H1 (cell line): ENCODE results near the gene KRTAP19-5. TPM values are rescaled to one million over a fixed set of nuclear protein-coding genes. Genes with fewer than 3 reads are reported as not detected.

Source experiments
- KDM4A ChIP-seq: IDR thresholded peaks from one replicate; pipeline ENCODE4 v1.7.1; 2012; ENCODE audit warnings: low read depth, mild to moderate bottlenecking, moderate library complexity, low read length, inconsistent platforms; ENCODE audit not compliant: severe bottlenecking
- RNF2 ChIP-seq: fragments of 200-900, 300-1000 bp; sonication (generic); IDR thresholded peaks from 2 replicates; pipeline ENCODE4 v1.7.1; 2016; ENCODE audit warnings: borderline replicate concordance, low read depth, mild to moderate bottlenecking, antibody characterized with exemption, low read length; ENCODE audit not compliant: poor library complexity, severe bottlenecking; ENCODE audit errors: missing control alignments
- RXRA ChIP-seq: IDR thresholded peaks from 2 replicates; pipeline ENCODE4 v1.6.1; 2011; ENCODE audit warnings: low read depth, mild to moderate bottlenecking, low read length, moderate library complexity; ENCODE audit not compliant: insufficient read depth
- TCF12 ChIP-seq: IDR thresholded peaks from 2 replicates; pipeline ENCODE4 v1.6.1; 2011; ENCODE audit warnings: low read depth, mild to moderate bottlenecking, low read length
- polyA plus RNA-seq, 7 experiments: library from polyadenylated mRNA; depleted of rRNA in 3 of 7; stranded (reverse) in 5 of 7; unstranded in 2 of 7; fragments of >200 nt in 5 of 7; fragments of 200-250 nt in 2 of 7; gene quantifications; 1 replicate in 5 of 7; 2 replicates in 1 of 7; 4 replicates in 1 of 7; pipeline versions ENCODE4 v1.2.1 to v1.2.3, GENCODE V29; 2011 to 2013; ENCODE audit warnings: missing spikeins in 2 of 7, mixed read lengths in 2 of 7
- total RNA-seq: library from RNA; stranded (reverse); fragmentation: NEBNext Ultra II Directional; extraction: Animal tissue kit (Norgen Biotek cat#: 25700); gene quantifications from 2 replicates; pipeline ENCODE4 v1.2.1, GENCODE V29; 2021
- TF ChIP-seq, protein P1 (sequence below): fragments of 300-600 bp; sonication (generic); IDR thresholded peaks from 2 replicates; pipeline ENCODE4 v1.7.1; 2012; ENCODE audit warnings: low read length, moderate library complexity, mild to moderate bottlenecking, inconsistent platforms; ENCODE audit not compliant: insufficient replicate concordance

The KRTAP19-5 gene
- total and polyA plus RNA-seq, 2 of the 8 experiments (the other 6 are each of a cell fraction or from before 2014, with no cell fraction given): not detected

DNA sequence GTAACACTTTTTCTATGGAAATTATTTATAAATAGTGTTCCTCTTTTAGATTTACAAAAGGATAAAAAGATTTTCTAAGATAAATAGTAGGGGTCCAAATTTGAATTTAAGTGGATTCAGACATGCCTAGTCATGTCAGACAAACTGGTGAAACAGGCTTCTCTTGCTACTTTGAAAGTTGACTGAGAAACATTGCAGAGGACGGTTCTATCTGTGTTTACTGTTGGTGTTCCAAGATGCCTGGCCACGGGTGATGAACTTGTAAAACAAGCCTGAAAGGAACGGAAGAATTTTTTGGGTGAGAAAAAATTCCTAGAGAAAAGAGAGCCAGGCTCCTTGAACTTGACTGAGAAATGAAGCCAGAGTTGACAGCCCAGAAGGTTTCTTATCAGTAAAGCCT, 23.9 kb downstream of the KRTAP19-5 start (continued):
- TF ChIP-seq, protein P1, sequence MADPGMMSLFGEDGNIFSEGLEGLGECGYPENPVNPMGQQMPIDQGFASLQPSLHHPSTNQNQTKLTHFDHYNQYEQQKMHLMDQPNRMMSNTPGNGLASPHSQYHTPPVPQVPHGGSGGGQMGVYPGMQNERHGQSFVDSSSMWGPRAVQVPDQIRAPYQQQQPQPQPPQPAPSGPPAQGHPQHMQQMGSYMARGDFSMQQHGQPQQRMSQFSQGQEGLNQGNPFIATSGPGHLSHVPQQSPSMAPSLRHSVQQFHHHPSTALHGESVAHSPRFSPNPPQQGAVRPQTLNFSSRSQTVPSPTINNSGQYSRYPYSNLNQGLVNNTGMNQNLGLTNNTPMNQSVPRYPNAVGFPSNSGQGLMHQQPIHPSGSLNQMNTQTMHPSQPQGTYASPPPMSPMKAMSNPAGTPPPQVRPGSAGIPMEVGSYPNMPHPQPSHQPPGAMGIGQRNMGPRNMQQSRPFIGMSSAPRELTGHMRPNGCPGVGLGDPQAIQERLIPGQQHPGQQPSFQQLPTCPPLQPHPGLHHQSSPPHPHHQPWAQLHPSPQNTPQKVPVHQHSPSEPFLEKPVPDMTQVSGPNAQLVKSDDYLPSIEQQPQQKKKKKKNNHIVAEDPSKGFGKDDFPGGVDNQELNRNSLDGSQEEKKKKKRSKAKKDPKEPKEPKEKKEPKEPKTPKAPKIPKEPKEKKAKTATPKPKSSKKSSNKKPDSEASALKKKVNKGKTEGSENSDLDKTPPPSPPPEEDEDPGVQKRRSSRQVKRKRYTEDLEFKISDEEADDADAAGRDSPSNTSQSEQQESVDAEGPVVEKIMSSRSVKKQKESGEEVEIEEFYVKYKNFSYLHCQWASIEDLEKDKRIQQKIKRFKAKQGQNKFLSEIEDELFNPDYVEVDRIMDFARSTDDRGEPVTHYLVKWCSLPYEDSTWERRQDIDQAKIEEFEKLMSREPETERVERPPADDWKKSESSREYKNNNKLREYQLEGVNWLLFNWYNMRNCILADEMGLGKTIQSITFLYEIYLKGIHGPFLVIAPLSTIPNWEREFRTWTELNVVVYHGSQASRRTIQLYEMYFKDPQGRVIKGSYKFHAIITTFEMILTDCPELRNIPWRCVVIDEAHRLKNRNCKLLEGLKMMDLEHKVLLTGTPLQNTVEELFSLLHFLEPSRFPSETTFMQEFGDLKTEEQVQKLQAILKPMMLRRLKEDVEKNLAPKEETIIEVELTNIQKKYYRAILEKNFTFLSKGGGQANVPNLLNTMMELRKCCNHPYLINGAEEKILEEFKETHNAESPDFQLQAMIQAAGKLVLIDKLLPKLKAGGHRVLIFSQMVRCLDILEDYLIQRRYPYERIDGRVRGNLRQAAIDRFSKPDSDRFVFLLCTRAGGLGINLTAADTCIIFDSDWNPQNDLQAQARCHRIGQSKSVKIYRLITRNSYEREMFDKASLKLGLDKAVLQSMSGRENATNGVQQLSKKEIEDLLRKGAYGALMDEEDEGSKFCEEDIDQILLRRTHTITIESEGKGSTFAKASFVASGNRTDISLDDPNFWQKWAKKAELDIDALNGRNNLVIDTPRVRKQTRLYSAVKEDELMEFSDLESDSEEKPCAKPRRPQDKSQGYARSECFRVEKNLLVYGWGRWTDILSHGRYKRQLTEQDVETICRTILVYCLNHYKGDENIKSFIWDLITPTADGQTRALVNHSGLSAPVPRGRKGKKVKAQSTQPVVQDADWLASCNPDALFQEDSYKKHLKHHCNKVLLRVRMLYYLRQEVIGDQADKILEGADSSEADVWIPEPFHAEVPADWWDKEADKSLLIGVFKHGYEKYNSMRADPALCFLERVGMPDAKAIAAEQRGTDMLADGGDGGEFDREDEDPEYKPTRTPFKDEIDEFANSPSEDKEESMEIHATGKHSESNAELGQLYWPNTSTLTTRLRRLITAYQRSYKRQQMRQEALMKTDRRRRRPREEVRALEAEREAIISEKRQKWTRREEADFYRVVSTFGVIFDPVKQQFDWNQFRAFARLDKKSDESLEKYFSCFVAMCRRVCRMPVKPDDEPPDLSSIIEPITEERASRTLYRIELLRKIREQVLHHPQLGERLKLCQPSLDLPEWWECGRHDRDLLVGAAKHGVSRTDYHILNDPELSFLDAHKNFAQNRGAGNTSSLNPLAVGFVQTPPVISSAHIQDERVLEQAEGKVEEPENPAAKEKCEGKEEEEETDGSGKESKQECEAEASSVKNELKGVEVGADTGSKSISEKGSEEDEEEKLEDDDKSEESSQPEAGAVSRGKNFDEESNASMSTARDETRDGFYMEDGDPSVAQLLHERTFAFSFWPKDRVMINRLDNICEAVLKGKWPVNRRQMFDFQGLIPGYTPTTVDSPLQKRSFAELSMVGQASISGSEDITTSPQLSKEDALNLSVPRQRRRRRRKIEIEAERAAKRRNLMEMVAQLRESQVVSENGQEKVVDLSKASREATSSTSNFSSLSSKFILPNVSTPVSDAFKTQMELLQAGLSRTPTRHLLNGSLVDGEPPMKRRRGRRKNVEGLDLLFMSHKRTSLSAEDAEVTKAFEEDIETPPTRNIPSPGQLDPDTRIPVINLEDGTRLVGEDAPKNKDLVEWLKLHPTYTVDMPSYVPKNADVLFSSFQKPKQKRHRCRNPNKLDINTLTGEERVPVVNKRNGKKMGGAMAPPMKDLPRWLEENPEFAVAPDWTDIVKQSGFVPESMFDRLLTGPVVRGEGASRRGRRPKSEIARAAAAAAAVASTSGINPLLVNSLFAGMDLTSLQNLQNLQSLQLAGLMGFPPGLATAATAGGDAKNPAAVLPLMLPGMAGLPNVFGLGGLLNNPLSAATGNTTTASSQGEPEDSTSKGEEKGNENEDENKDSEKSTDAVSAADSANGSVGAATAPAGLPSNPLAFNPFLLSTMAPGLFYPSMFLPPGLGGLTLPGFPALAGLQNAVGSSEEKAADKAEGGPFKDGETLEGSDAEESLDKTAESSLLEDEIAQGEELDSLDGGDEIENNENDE: no peak
- TF ChIP-seq RXRA (no peak), TCF12 (no peak), KDM4A (no peak), RNF2 (no peak)
